MG63 (cell line): ENCODE data around the gene IFT74. TPM values are rescaled to one million over a fixed set of nuclear protein-coding genes. Genes with fewer than 3 reads are reported as not detected.
"Not testable (repeated sequence)": the region's sequence is repeated elsewhere in the genome, so short reads cannot be mapped to it uniquely, and the experiment has no call there.

Source experiments
- DNase-seq: peaks from one replicate; pipeline ENCODE4 v3.0.0-alpha.2; 2020
- H3K27me3 ChIP-seq: fragments of 250-450 bp; sonication (Bioruptor Pico); 2 replicates; pipeline ENCODE4 v1.5.1; 2020; ENCODE audit warnings: mild to moderate bottlenecking, moderate library complexity
- H3K36me3 ChIP-seq: fragments of 250-450 bp; sonication (Bioruptor Pico); 2 replicates; pipeline ENCODE4 v1.5.1; 2020; ENCODE audit warnings: mild to moderate bottlenecking, moderate library complexity
- H3K4me3 ChIP-seq: fragments of 250-450 bp; sonication (Bioruptor Pico); 2 replicates; pipeline ENCODE4 v1.5.1; 2020; ENCODE audit warnings: mild to moderate bottlenecking, moderate library complexity
- H3K9me3 ChIP-seq: fragments of 250-450 bp; sonication (Bioruptor Pico); 2 replicates; pipeline ENCODE4 v1.5.1; 2020; ENCODE audit warnings: mild to moderate bottlenecking, moderate library complexity
- total RNA-seq: library from RNA; depleted of rRNA; stranded (reverse); fragments of >200 nt; shearing (Covaris generic); gene quantifications from 2 replicates; pipeline ENCODE4 v1.2.3, GENCODE V29; 2014; ENCODE audit warnings: low replicate concordance; rRNA removed

Gene IFT74
- total RNA-seq, 1 experiment from 2014 or later = 10.6 TPM

DNA sequence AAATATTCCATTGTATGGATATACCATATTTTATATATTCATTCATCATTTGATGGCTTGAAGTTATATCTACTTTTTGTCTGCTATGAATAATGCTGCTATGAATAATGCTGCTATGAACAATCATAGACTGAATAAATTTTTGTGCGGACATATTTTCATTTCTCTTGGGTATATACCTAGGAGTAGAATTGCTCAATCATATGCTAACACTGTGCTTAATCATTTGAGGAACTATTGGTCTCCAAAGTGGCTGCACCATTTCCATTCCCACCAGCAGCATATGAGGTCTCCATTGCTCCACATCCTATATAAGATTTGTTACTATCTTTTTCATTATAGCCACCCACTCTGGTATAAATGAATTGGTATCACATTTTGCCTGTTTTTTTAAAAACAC is 134.5 kb downstream of the IFT74 start:
- Histone ChIP-seq H3K36me3 (no peaks in the 10 kb centered on the region), H3K27me3 (no peaks in the 10 kb centered on the region), H3K4me3 (no peak overlapping the region), H3K9me3 (no peaks in the 10 kb centered on the region)
- no peak for DNase-seq

DNA sequence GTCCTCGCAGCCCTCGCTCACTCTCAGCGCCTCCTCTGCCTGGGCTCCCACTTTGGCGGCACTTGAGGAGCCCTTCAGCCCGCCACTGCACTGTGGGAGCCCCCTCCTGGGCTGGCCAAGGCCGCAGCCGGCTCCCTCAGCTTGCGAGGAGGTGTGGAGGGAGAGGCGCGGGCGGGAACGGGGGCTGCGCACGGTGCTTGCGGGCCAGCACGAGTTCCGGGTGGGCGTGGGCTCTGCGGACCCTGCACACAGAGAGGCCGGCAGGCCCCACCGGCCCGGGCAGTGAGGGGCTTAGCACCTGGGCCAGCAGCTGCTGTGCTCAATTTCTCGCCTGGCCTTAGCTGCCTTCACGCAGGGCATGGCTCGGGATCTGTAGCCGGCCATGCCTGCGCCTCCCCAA is 136.3 kb downstream of the IFT74 start:
- H3K9me3 ChIP-seq, DNase-seq, H3K36me3 ChIP-seq, H3K27me3 ChIP-seq, H3K4me3 ChIP-seq: not testable (repeated sequence)

DNA sequence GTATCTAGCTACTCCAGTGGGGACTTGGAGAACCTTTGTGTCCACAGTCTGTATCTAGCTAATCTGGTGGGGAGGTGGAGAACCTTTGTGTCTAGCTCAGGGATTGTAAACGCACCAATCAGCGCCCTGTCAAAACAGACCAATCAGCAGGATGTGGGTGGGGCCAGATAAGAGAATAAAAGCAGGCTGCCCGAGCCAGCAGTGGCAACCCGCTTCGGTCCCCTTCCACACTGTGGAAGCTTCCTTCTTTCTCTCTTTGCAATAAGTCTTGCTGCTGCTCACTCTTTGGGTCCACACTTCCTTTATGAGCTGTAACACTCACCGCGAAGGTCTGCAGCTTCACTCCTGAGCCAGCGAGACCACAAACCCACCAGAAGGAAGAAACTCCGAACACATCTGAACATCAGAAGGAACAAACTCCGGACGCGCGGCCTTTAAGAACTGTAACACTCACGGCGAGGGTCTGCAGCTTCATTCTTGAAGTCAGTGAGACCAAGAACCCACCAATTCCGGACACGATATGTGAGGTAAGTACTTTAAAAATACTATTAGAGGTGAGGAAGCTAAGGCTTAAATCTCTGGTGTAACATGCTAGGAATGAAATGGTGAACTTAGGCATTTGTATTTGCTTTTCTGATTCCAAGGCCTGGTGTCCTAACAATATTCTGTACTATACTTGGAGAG is 137.3 kb downstream of the IFT74 start:
- not testable (repeated sequence) for H3K36me3 ChIP-seq, H3K4me3 ChIP-seq, DNase-seq, H3K9me3 ChIP-seq, H3K27me3 ChIP-seq

DNA sequence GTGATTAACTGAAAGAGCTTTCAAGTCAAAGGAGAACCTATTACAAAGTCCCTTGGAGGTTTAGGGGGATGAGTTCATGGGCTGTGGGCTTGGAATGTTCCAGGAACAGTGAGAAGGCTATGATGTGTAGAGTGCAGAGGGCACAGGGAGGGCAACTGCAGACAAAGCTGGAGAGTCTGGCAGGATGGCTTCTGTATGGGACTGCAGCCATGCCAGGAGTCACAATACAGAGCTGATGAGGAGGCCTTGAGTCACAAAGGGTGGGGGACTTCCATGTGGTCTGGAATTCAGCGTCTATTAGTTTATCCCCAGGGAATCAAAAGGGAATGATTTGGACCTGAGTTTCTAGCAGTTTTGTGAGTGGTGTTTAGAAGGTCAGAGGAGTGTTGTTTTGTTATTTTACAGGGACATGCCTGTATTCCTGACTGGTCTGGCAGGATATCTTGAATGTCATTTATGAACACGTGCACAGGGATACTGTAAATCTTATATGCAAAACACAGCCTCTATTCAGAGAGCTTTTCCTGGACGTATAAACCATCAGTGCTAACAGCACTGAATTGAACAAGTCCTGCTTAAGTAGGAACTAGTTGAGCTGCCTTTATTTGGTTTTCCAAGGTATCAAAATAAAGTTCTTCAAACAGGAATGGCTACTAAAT is 138.6 kb downstream of the IFT74 start:
- peak; percentile 88 for DNase-seq
- Histone ChIP-seq H3K4me3 (no peak overlapping the region), H3K27me3 (no peaks in the 10 kb centered on the region), H3K9me3 (no peaks in the 10 kb centered on the region), H3K36me3 (no peaks in the 10 kb centered on the region)

DNA sequence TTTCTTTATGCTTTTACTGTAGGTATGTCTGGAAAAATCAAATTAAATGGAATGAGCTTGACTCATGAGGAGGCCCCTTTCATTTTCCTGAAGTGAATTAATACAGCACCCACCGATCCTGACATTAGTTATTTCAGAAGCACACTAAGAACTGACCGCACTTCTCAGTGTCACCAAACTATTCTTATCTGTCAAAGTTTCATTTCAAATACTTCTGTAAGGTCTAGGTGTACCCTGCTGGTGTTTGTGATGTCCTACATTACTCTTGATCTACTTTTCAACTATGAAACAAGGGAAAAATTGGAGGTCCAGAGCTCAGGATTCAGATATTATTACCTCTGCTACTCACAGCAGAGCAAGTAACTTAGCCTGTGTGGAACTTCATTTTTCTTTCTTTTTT is 151.0 kb downstream of the IFT74 start:
- Histone ChIP-seq H3K9me3 (no peaks in the 10 kb centered on the region), H3K27me3 (no peaks in the 10 kb centered on the region), H3K4me3 (no peak overlapping the region), H3K36me3 (no peaks in the 10 kb centered on the region)
- DNase-seq = no peak

DNA sequence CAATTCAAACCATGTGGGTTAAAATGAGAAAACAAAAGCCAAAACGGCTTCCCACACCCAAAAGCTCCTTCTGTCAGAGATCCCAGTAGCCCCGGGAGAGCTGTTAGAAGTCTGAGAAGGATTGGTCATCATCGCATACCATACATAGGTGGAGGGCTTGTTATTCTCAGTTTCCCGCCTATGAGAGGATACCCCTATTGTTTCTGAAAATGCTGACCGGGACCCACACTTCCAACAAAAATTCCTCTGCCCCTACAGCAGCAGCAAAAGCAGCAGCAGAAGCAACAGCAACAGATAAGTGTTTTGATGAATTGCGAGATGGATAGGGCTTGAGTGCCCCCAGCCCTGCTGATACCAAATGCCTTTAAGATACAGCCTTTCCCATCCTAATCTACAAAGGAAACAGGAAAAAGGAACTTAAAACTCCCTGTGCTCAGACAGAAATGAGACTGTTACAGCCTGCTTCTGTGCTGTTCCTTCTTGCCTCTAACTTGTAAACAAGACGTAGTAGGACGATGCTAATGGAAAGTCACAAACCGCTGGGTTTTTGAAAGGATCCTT is 152.8 kb downstream of the IFT74 start, which contains the start of gene TEK:
TSS of gene TEK (plus strand) at position 245 of the 561 bp plus-strand sequence. CDS start 366 bp downstream, outside the sequence.
- H3K9me3 ChIP-seq = no peaks in the 10 kb centered on the region
- no peaks in the 10 kb centered on the region for H3K36me3 ChIP-seq
- no peak within 1 kb of the TSS for H3K4me3 ChIP-seq
- H3K27me3 ChIP-seq = no peaks in the 10 kb centered on the region
- no peak for DNase-seq

DNA sequence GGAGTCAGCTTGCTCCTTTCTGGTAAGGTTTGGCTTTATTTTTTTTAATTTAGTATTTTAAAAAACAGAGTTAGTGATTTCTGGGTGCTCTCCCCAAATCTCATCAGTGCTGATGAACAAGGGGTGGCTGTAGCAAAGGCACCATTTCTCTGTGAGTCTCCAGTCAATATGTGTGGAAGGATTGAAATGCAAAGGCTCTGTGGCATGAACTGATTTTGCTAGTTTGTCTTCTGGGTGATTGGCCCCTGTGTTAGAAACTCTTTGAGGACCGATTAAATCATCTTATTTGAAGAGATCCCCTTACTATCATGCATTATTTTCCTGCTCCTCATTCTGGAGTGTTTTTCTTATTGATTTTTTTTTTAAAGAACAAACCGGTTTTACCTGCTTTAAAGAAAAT is 153.4 kb downstream of the IFT74 start:
- H3K4me3 ChIP-seq = no peak overlapping the region
- no peaks in the 10 kb centered on the region for H3K36me3 ChIP-seq
- no peaks in the 10 kb centered on the region for H3K27me3 ChIP-seq
- no peaks in the 10 kb centered on the region for H3K9me3 ChIP-seq
- no peak for DNase-seq

DNA sequence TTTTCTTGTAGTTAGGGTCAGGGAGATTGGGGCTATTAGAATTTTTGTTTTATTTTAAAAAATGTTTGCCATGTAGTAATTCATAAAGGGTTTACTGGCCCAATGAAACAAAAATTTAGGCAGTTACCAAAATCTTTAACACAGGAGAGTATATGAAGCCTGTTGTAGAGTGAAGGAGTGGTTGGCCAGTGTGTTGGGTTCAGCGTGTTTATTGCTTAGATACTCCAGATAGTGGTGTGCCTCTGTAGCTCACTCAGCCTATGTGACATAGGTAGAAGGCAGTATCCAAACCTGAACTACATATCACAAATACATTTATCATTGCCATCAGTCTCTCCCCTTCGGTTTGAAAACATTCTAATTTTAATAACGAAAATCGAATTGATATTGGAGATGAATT is 154.0 kb downstream of the IFT74 start:
- Histone ChIP-seq H3K36me3 (no peaks in the 10 kb centered on the region), H3K4me3 (no peak overlapping the region), H3K27me3 (no peaks in the 10 kb centered on the region), H3K9me3 (no peaks in the 10 kb centered on the region)
- no peak for DNase-seq

DNA sequence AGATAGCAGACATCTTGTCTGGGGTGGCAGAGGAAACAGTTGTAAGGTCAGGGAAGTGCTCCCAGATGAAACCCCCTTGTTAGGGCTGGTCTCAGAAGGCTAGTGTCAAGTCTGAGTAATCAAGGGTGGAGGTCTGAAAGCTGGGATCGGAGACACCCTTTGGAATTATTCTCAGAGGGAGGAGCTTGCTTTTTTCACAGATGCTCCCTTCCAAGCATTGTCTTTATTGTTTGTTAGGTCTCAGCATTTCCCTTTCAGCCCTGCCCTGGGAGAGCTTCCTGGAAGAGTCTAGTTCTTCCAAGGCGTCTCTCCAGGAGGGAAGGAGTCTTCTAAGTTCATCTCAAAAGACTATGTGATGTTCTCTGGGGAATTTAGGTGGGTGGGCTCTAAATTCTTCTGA is 156.0 kb downstream of the IFT74 start:
- no peaks in the 10 kb centered on the region for H3K27me3 ChIP-seq
- H3K4me3 ChIP-seq = no peak overlapping the region
- H3K36me3 ChIP-seq = no peaks in the 10 kb centered on the region
- DNase-seq = no peak
- no peaks in the 10 kb centered on the region for H3K9me3 ChIP-seq

Other genes starting within 250 kb of the IFT74 start
- 15.3 and 20.9 TPM in 2 replicates for gene CAAP1, start 63.6 kb upstream of the IFT74 start, total RNA-seq
- gene PLAA, start 9.2 kb upstream of the IFT74 start, total RNA-seq = 25.4 and 37.9 TPM in 2 replicates
- gene LRRC19, start 49.3 kb downstream of the IFT74 start, total RNA-seq = not detected in 2 replicates
- 0.07 and 0.42 TPM in 2 replicates for gene TEK, start 152.8 kb downstream of the IFT74 start, total RNA-seq